ES-I3 (cell line): Measurements from ENCODE around the gene PLEKHH3.

Source experiments
- H3K36me3 ChIP-seq: 2 replicates; pipeline ENCODE4 v1.6.1; 2013; ENCODE audit warnings: mild to moderate bottlenecking, low read length, control low read depth, moderate library complexity; ENCODE audit not compliant: insufficient read depth
- H3K4me1 ChIP-seq: 2 replicates; pipeline ENCODE4 v1.6.1; 2013; ENCODE audit warnings: mild to moderate bottlenecking, control low read depth, low read length; ENCODE audit not compliant: insufficient read depth
- H3K9ac ChIP-seq: 2 replicates; pipeline ENCODE4 v1.6.1; 2013; ENCODE audit warnings: low read depth, mild to moderate bottlenecking, low read length, moderate library complexity
- H3K9me3 ChIP-seq: 2 replicates; pipeline ENCODE4 v1.6.1; 2013; ENCODE audit warnings: mild to moderate bottlenecking, low read length, moderate library complexity; ENCODE audit not compliant: control insufficient read depth, insufficient read depth

Gene PLEKHH3

DNA sequence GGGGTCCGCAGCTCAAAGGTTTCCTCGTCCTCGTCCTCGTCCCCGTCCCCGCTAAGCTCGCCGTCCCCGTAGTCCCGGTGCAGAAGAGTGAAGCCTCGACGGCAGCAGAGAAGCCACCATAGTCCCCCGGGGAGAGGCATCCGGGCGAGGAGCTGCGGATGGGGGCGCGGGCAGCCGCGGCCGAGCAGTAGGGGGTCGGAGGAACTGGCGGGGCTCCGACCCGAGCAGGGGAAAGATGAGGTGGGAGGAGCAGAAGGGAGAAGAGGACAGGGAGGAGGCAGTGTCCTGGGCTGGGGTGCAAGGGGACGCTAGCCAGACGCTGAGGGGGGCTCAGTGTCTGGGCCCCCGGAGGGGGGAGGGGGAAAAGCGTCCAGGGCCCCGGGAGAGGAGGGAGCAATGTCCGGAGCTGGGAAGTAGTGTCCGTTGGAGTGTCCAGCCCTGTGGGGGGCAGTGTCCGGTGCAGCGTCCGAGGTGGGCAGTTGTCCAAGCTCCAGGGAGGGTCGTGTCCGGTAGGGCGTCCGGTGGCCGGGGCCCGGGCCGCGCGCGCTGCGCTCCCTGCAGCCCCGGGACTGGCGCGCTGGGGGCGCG lies at the start of gene PLEKHH3:
TSS of gene PLEKHH3 (minus strand) at position 571 of the 588 bp plus-strand sequence. CDS start at position 140, 431 bp downstream.
- no peaks in the 10 kb centered on the region for H3K36me3 ChIP-seq
- H3K9ac ChIP-seq: peak within 1 kb of the TSS; percentile 89
- peaks cover 14% of the 10 kb centered on the region; the same call in 1 of the 2 replicates for H3K4me1 ChIP-seq
- H3K9me3 ChIP-seq: no peaks in the 10 kb centered on the region

DNA sequence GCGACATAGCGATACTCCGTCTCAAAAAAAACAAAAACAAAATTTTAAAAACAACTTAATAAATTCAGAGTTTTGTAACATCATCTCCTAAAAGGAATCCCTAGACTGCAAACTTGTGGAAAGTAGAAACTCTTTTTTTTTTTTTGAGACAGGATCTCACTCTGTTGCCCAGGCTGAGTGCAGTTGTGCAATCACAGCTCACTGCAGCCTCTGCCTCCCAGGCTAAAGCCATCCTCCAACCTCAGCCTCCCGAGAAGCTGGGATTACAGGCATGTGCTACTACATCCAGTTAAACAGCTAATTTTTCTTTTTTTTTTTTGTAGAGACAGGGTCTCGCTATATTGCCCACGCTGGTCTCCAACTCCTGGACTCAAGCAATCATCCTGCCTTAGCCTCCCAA lies 48.3 kb upstream of the PLEKHH3 start:
- Histone ChIP-seq H3K9me3 (no peaks in the 10 kb centered on the region), H3K4me1 (no peaks in the 10 kb centered on the region), H3K9ac (no peak overlapping the region), H3K36me3 (peaks cover 14% of the 10 kb centered on the region)

DNA sequence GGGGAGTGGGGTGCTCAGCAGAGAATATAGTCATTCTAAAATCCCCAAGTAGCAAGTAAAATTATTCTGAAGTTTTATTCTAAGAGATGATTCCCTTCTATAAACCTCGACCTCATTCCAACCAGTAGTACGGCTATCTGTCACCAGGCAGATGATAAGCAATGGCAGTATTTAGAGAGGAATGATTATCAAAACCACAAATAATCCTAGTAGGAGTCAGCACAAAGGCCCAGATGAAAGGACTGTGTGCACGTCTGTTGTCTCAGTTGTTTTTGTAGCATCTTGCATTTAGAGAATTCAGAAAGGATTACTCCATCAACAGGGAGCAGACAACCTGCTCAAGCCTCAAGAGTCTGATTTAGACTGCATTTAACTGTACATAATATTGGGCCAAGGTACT lies 46.8 kb upstream of the PLEKHH3 start:
- no peaks in the 10 kb centered on the region for H3K9me3 ChIP-seq
- no peak overlapping the region for H3K9ac ChIP-seq
- no peaks in the 10 kb centered on the region for H3K4me1 ChIP-seq
- peaks cover 22% of the 10 kb centered on the region for H3K36me3 ChIP-seq

GRCh38 chr17:42720996-42721583 lies 44.3 kb upstream of the PLEKHH3 start:
- Histone ChIP-seq H3K9me3 (no peaks in the 10 kb centered on the region), H3K9ac (no peak overlapping the region), H3K36me3 (peaks cover 23% of the 10 kb centered on the region), H3K4me1 (no peaks in the 10 kb centered on the region)

- no peaks in the 10 kb centered on the region for H3K9me3 ChIP-seq
- no peak overlapping the region for H3K9ac ChIP-seq
- peaks cover 21% of the 10 kb centered on the region for H3K36me3 ChIP-seq
- H3K4me1 ChIP-seq: no peaks in the 10 kb centered on the region
These were observed 32.8 kb upstream of the PLEKHH3 start for GRCh38 chr17:42709561-42709960.

GRCh38 chr17:42708588-42708987 lies 31.8 kb upstream of the PLEKHH3 start:
- Histone ChIP-seq H3K4me1 (no peaks in the 10 kb centered on the region), H3K36me3 (peaks cover 26% of the 10 kb centered on the region)

GRCh38 chr17:42706732-42707131 lies 29.9 kb upstream of the PLEKHH3 start:
- peaks cover 24% of the 10 kb centered on the region for H3K36me3 ChIP-seq
- H3K9ac ChIP-seq: no peak overlapping the region
- H3K4me1 ChIP-seq: no peaks in the 10 kb centered on the region

More at GRCh38 chr17:42708588-42708987, 31.8 kb upstream of the PLEKHH3 start:
- Histone ChIP-seq H3K9ac (no peak overlapping the region), H3K9me3 (no peaks in the 10 kb centered on the region)

DNA sequence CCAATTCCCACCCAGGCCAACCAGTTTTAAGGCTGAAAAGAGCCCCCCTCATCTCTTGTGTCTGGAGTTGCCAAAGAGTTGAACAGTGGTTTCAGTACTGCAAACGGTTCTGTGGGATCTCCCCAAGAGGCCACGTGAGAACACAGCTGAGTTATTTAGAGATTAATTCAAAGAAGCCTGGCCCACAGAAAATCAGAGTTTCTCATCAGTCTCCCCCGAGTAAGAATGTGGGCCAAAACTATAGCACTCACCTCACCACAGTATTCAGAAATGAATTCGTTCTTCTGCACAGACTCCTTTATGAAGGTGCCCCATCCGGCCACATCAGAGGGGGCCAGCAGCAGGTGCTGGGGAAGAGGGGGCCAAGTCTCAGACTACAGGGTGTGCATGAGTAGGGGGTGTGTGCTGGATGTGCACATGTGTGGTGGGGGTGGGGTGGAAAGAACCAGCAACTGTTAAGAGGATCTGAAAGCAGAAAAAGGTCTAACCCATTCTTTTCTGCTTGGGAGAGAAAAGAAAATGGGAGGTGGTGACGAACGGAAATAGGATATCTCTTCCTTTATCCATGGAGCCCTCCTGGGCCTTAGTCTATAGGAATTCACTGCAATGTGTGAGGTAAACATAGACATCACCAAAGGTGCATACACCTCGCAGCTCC lies 28.2 kb upstream of the PLEKHH3 start:
- H3K36me3 ChIP-seq: peaks cover 24% of the 10 kb centered on the region

More at GRCh38 chr17:42706732-42707131, 29.9 kb upstream of the PLEKHH3 start:
- no peaks in the 10 kb centered on the region for H3K9me3 ChIP-seq

DNA sequence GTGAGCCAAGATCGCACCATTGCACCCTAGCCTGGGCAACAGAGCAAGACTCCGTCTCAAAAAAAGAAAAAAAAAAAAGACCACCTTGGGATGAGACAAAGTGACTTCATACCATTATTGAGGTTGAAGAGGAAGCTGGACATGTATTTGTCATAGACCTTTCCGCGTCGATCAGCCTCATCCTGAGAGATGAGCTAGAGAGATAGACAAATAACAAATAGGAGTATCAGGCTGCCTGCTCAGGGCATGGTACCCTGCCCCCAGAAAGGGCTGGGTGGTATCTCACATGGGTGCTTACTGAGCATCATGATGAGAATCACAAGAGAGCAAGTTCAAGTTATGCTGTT lies 27.7 kb upstream of the PLEKHH3 start:
- H3K9me3 ChIP-seq: no peaks in the 10 kb centered on the region
- H3K36me3 ChIP-seq: peaks cover 24% of the 10 kb centered on the region
- H3K4me1 ChIP-seq: no peaks in the 10 kb centered on the region
- H3K9ac ChIP-seq: no peak overlapping the region

More for the DNA sequence above, 28.2 kb upstream of the PLEKHH3 start:
- Histone ChIP-seq H3K9ac (no peak overlapping the region), H3K9me3 (no peaks in the 10 kb centered on the region), H3K4me1 (no peaks in the 10 kb centered on the region)

DNA sequence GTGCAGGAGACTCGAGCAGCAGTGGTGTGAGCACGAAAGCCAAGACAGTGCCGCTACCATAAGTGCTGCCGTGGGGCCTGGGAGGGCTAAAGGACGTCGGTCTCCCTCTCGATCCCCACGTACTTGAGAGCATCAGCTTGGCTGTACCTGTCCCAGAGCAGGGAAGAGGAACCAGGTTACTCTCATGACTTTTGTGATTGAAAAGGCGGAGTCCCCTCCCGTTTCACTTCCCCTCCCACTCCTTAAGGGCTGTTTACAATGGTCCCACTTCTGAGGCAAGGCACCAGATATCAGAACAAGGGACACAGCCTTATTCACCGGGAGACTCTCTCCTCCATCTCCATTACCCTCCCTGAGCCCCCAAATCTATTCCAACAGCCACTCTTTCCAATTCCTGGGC lies 25.7 kb upstream of the PLEKHH3 start:
- Histone ChIP-seq H3K9me3 (no peaks in the 10 kb centered on the region), H3K4me1 (no peaks in the 10 kb centered on the region; the same call in 1 of the 2 replicates), H3K36me3 (peaks cover 14% of the 10 kb centered on the region), H3K9ac (no peak overlapping the region)

DNA sequence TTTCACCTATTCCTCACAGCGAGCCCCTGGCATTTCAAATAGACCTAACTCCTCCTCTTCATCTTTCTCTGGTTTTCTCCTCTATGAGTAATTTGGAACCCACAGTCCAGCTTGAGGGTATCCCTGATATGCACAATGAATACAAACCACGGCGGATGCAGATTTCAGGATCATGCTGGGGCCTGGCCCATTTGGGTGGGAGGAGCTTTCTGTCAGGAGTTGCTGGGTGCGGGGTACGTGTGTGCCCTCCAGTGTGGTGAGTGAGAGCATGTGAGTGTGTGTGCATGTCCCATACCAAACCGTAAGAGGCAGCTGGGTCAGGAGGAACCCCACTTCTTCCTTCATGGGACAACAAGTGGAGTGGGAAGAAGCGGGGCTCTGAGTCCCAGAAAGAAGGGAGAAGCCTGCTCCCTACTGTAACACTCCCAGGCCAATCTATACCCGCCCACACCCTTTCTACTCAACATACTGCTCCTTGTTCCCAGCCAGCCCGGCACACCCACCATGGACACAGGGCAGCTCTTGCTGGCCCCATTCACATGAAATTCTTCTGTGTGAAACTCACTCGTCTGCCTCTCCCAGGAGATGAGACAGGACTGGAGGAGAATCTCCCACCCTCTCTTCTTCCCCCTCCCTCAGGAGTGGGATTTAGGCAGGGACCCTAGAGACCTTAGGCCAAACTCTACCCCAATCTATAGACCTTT lies 23.9 kb upstream of the PLEKHH3 start:
- Histone ChIP-seq H3K9me3 (no peaks in the 10 kb centered on the region), H3K36me3 (peaks cover 8% of the 10 kb centered on the region), H3K4me1 (no peaks in the 10 kb centered on the region; the same call in 1 of the 2 replicates), H3K9ac (no peak overlapping the region)

- Histone ChIP-seq H3K36me3 (peaks cover 8% of the 10 kb centered on the region), H3K9ac (no peak overlapping the region), H3K9me3 (no peaks in the 10 kb centered on the region), H3K4me1 (no peaks in the 10 kb centered on the region; the same call in 1 of the 2 replicates)
These were observed 22.6 kb upstream of the PLEKHH3 start for GRCh38 chr17:42699415-42699740.

DNA sequence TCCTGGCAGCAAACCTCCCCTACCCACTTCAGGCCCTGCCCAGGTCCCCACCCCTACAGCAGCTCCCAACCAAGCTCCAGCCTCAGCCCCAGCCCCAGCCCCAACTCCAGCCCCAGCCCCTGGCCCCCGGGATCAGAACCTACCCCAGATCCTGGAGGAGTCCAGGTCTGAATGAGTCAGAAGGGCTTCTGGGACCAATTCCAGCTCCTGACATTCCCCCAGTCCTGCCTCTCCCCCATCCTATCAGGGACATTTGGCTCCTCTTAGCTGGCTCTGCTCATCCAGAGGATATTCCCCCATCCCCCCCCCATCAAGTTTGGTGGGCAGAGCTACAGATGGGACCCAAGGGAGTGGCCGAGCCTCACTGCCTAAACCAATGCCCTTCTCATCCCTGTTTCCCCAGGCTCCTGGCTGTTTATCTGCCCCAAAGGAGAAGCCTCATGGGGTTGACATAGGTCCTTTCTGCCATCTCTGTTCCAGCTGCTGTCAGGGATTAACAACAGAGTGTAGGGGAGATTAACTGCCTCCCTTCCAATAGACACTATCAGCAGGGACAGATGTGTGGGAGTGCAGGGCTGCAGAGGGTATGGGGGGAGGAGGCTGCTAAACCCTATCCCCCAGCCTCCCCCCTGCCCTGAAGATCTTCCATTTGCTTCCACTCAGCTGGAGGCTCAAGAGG lies 22.1 kb upstream of the PLEKHH3 start:
- H3K9me3 ChIP-seq: no peaks in the 10 kb centered on the region
- no peaks in the 10 kb centered on the region; the same call in 1 of the 2 replicates for H3K4me1 ChIP-seq
- no peak overlapping the region for H3K9ac ChIP-seq
- H3K36me3 ChIP-seq: peaks cover 6% of the 10 kb centered on the region

DNA sequence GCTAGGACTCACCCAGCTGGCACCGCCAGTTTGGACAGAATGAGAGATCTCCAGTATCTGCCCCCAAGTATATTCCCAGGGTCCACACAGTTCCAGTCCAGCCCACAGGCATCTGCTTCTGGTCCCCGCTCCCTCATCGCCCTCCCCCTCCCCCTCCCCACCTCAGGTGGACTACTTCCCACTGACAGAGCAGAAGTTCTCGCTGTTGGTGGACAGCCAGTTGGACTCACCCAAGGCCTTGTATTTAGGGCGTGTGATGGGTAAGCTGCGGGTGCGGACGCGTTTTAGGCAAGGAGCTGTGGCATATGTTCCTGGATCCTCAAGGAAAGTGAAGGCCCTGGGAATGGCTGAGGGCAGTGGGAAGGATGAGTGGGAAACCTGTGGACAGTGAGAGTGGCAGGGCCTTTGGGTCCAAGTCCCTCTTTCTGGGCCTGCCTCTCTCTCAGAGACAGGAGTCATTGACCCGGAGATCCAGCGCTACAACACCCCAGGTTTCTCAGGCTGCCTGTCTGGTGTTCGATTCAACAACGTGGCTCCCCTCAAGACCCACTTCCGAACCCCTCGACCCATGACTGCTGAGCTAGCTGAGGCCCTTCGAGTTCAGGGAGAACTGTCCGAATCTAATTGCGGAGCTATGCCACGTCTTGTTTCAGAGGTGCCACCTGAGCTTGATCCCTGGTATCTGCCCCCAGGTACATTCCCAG lies 20.5 kb upstream of the PLEKHH3 start:
- H3K9ac ChIP-seq: no peak overlapping the region
- no peaks in the 10 kb centered on the region for H3K9me3 ChIP-seq
- no peaks in the 10 kb centered on the region; the same call in 1 of the 2 replicates for H3K4me1 ChIP-seq
- no peaks in the 10 kb centered on the region for H3K36me3 ChIP-seq
